K562 treated with DMSO at 1 percent for 24 hours (cell line): Measurements from ENCODE around the gene CLDN12. TPM values are rescaled to one million over a fixed set of nuclear protein-coding genes. Genes with fewer than 3 reads are reported as not detected.

Source experiments
- total RNA-seq: library from RNA; unstranded; fragments of 300-600 nt; gene quantifications from 2 replicates; pipeline ENCODE4 v1.2.3, GENCODE V29; 2022; ENCODE audit warnings: low read depth; ENCODE audit not compliant: insufficient read depth

CLDN12 gene
- total RNA-seq, result 11.0 and 11.4 TPM in 2 replicates

GRCh38 chr7:90403174-90404113, at the start of gene CLDN12:
Gene CLDN12 (plus strand): TSS chr7:90403461. CDS start chr7:90412677, 9,216 bp downstream.

Other genes with a start within 250 kb of the CLDN12 start
- gene STEAP1, start 249.0 kb upstream of the CLDN12 start, total RNA-seq, result 0.93 and 0.97 TPM in 2 replicates
- gene STEAP2, start 191.7 kb upstream of the CLDN12 start, total RNA-seq, result not detected in 2 replicates
- gene CFAP69, start 158.3 kb upstream of the CLDN12 start, total RNA-seq, result 0.32 and 2.0 TPM in 2 replicates
- not detected in 2 replicates for gene FAM237B, start 82.2 kb upstream of the CLDN12 start, total RNA-seq
- 6.5 and 12.9 TPM in 2 replicates for gene GTPBP10, start 56.7 kb upstream of the CLDN12 start, total RNA-seq
- gene PTTG1IP2, start 66.2 kb downstream of the CLDN12 start, total RNA-seq, result not detected in 2 replicates
- gene CDK14, start 192.9 kb downstream of the CLDN12 start, total RNA-seq, result 0.57 and 0.58 TPM in 2 replicates